IMR-90 (cell line): ENCODE data around the gene METTL23. TPM values are rescaled to one million over a fixed set of nuclear protein-coding genes. Genes with fewer than 3 reads are reported as not detected.
A peak's percentile ranks its signal among the peaks of the same experiment; 100 is the strongest.

Source experiments
- ATAC-seq: fragments of 200-7000 bp; cut with Tn5 transposase; 2 replicates; pipeline ENCODE4 v1.9.1; 2020; ENCODE audit warnings: low read depth, mild to moderate bottlenecking, moderate library complexity
- BruUV-seq: library from RNA; stranded (reverse); fragments of 400-500 nt; replicated peaks from 2 replicates; lab custom pipeline; 2021; lab: Mats Ljungman, UMichigan
- CTCF ChIA-PET: fragments of 300-600 bp; formaldehyde crosslinking; extraction: SDS; loops from one replicate; lab custom pipeline; 2021; ENCODE audit warnings: antibody characterized with exemption; lab: Yijun Ruan, JAX
- POLR2A ChIA-PET: fragments of 300-600 bp; sonication (Branson Sonifier 250); formaldehyde crosslinking; loops from one replicate; lab custom pipeline; 2022; ENCODE audit warnings: antibody characterized with exemption; ENCODE audit not compliant: unreplicated experiment; lab: Charles Lee
- DNase-seq: peaks from one replicate; pipeline ENCODE4 v3.0.0; 2013
- H2AFZ ChIP-seq: replicated peaks from 2 replicates; pipeline ENCODE3; 2013; ENCODE audit warnings: low read length, mild to moderate bottlenecking; ENCODE audit not compliant: poor library complexity
- H2AK5ac ChIP-seq: 2 replicates; pipeline ENCODE4 v1.6.1; 2013; ENCODE audit warnings: low read depth, low read length, inconsistent platforms
- H2AK9ac ChIP-seq: replicated peaks from 2 replicates; pipeline ENCODE3; 2013; ENCODE audit warnings: mild to moderate bottlenecking, low read depth, low read length, moderate library complexity; ENCODE audit not compliant: poor library complexity
- H2BK120ac ChIP-seq: 2 replicates; pipeline ENCODE4 v1.6.1; 2013; ENCODE audit warnings: low read depth, low read length, inconsistent platforms
- H2BK15ac ChIP-seq: 3 replicates; pipeline ENCODE4 v1.6.1; 2013; ENCODE audit warnings: low read depth, low read length, inconsistent platforms
- H2BK20ac ChIP-seq: 2 replicates; pipeline ENCODE4 v1.6.1; 2013; ENCODE audit warnings: low read depth, mild to moderate bottlenecking, inconsistent platforms, low read length, moderate library complexity
- H2BK5ac ChIP-seq: 2 replicates; pipeline ENCODE4 v1.6.1; 2013; ENCODE audit warnings: mild to moderate bottlenecking, low read depth, low read length, inconsistent platforms; ENCODE audit not compliant: poor library complexity, severe bottlenecking
- H3K14ac ChIP-seq: replicated peaks from 2 replicates; pipeline ENCODE4 v1.6.1; 2013; ENCODE audit warnings: low read depth, low read length, inconsistent platforms
- H3K18ac ChIP-seq: 2 replicates; pipeline ENCODE4 v1.6.1; 2013; ENCODE audit warnings: low read depth, low read length, control low read depth
- H3K23ac ChIP-seq: 2 replicates; pipeline ENCODE4 v1.6.1; 2013; ENCODE audit warnings: low read depth, low read length, inconsistent platforms
- H3K27ac ChIP-seq: 2 replicates; pipeline ENCODE4 v1.5.1; 2013; ENCODE audit warnings: mild to moderate bottlenecking, control low read depth, low read length; ENCODE audit not compliant: insufficient read depth
- H3K27me3 ChIP-seq: 2 replicates; pipeline ENCODE4 v1.6.1; 2013; ENCODE audit warnings: low read length; ENCODE audit not compliant: control insufficient read depth, insufficient read depth
- H3K36me3 ChIP-seq: 2 replicates; pipeline ENCODE4 v1.6.1; 2013; ENCODE audit warnings: low read length, mixed read lengths; ENCODE audit not compliant: control insufficient read depth, insufficient read depth
- H3K4ac ChIP-seq: 2 replicates; pipeline ENCODE4 v1.6.1; 2013; ENCODE audit warnings: low read depth, low read length, inconsistent platforms
- H3K4me1 ChIP-seq: 2 replicates; pipeline ENCODE4 v1.6.1; 2013; ENCODE audit warnings: low read length, mixed read lengths; ENCODE audit not compliant: control insufficient read depth, insufficient read depth
- H3K4me2 ChIP-seq: 2 replicates; pipeline ENCODE4 v1.6.1; 2013; ENCODE audit warnings: low read depth, mild to moderate bottlenecking, control low read depth, low read length, moderate library complexity
- H3K4me3 ChIP-seq: 2 replicates; pipeline ENCODE4 v1.5.1; 2013; ENCODE audit warnings: low read depth, mild to moderate bottlenecking, control low read depth, low read length, moderate library complexity; ENCODE audit not compliant: insufficient read depth
- H3K56ac ChIP-seq: 2 replicates; pipeline ENCODE4 v1.6.1; 2013; ENCODE audit warnings: low read length, inconsistent platforms; ENCODE audit not compliant: insufficient read depth; ENCODE audit errors: extremely low read depth
- H3K79me1 ChIP-seq, 2 experiments: 2 replicates each; pipeline ENCODE4 v1.6.1; 2013; ENCODE audit warnings: low read length in 2 of 2, inconsistent platforms in 1 of 2, low read depth in 1 of 2
- H3K9ac ChIP-seq: 2 replicates; pipeline ENCODE4 v1.6.1; 2013; ENCODE audit warnings: low read depth, low read length, control low read depth
- H3K9me1 ChIP-seq: 2 replicates; pipeline ENCODE4 v1.6.1; 2013; ENCODE audit warnings: low read length, inconsistent platforms; ENCODE audit not compliant: insufficient read depth
- H3K9me3 ChIP-seq: 2 replicates; pipeline ENCODE4 v1.6.1; 2013; ENCODE audit warnings: low read length; ENCODE audit not compliant: control insufficient read depth, insufficient read depth
- H4K20me1 ChIP-seq: 2 replicates; pipeline ENCODE4 v1.6.1; 2013; ENCODE audit warnings: low read length, inconsistent platforms; ENCODE audit not compliant: insufficient read depth
- H4K5ac ChIP-seq: 2 replicates; pipeline ENCODE4 v1.6.1; 2013; ENCODE audit warnings: mild to moderate bottlenecking, low read depth, low read length, control low read depth
- H4K8ac ChIP-seq, 2 experiments: 2 replicates each; pipeline ENCODE4 v1.6.1; 2013; ENCODE audit warnings: low read depth in 2 of 2, low read length in 2 of 2, control low read depth in 1 of 2, inconsistent platforms in 1 of 2
- H4K91ac ChIP-seq: 2 replicates; pipeline ENCODE4 v1.6.1; 2013; ENCODE audit warnings: low read depth, low read length, inconsistent platforms; ENCODE audit not compliant: insufficient read depth
- BHLHE40 ChIP-seq: fragments of 150-350 bp; IDR thresholded peaks from 2 replicates; pipeline ENCODE4 v1.6.1; 2016; ENCODE audit warnings: mild to moderate bottlenecking, low read depth, low read length
- POLR2A ChIP-seq: IDR thresholded peaks from 2 replicates; pipeline ENCODE4 v1.6.1; 2012; ENCODE audit warnings: mild to moderate bottlenecking, low read depth, low read length
- SMC3 ChIP-seq: fragments of 150-350 bp; IDR thresholded peaks from 2 replicates; pipeline ENCODE4 v1.6.1; 2016; ENCODE audit warnings: low read depth, mild to moderate bottlenecking, antibody characterized with exemption, low read length, moderate library complexity
- WGBS, 2 experiments: methylation state at CpG; one replicate each; pipeline versions ENCODE4 v1.1.5 to v1.1.7; 2013; ENCODE audit warnings: missing lambda C conversion rate in 2 of 2; ENCODE audit not compliant: insufficient read length in 1 of 2; ENCODE audit errors: extremely low coverage in 2 of 2; 5-methylcytosine and 5-hydroxymethylcytosine counted together
- dilution Hi-C: fragments of 300-500 bp; cut with HindIII; formaldehyde crosslinking; loops from one replicate; pipeline ENCODE4 v1.14.3; 2018; ENCODE audit warnings: low sequenced_read_pairs; ENCODE audit not compliant: unreplicated experiment
- in situ Hi-C: fragments of 300-500 bp; cut with MboI; formaldehyde crosslinking; loops from 3 replicates; pipeline ENCODE4 v1.14.3; 2019; ENCODE audit warnings: low sequenced_read_pairs, inconsistent platforms, mixed read lengths
- intact Hi-C: fragments of 100-400 bp; cut with micrococcal nuclease; formaldehyde crosslinking; loops from 2 replicates; pipeline ENCODE4 v1.10.0; 2022
- polyA plus RNA-seq, 3 experiments: library from polyadenylated mRNA; depleted of rRNA; stranded (reverse); fragments of >200 nt; gene quantifications; 2 replicates each; pipeline ENCODE4 v1.2.3, GENCODE V29; 2012; ENCODE audit warnings: low replicate concordance in 1 of 3
- total RNA-seq: library from RNA; depleted of rRNA; stranded (reverse); fragments of >200 nt; gene quantifications from 2 replicates; pipeline ENCODE4 v1.2.3, GENCODE V29; 2012
- TF ChIP-seq, protein P1 (sequence below): conservative IDR thresholded peaks from 2 replicates; pipeline ENCODE4 v1.5.1; 2012; ENCODE audit warnings: mild to moderate bottlenecking, low read depth, low read length, improper control_type of control experiment
- TF ChIP-seq, protein P2 (sequence below): fragments of 150-350 bp; IDR thresholded peaks from 2 replicates; pipeline ENCODE4 v1.6.1; 2017; ENCODE audit warnings: mild to moderate bottlenecking, antibody characterized with exemption, low read length, low read depth

The METTL23 gene
- total and polyA plus RNA-seq, 2 of the 4 experiments (the other 2 are of a cell fraction): 18.8 to 32.1 TPM

GRCh38 chr17:76707985-76708807 lies 18.4 kb upstream of the METTL23 start:
- Histone ChIP-seq H2AK9ac (peak overlapping the region; percentile 99), H3K27me3 (no peaks in the 10 kb centered on the region), H3K27ac (peak overlapping the region; percentile 71), H2AK5ac (peak overlapping the region; percentile 81), H3K4me3 (0 out of 2 replicates have a peak overlapping the region, but pooled peaks have one; percentile 58), H4K8ac (no peak overlapping the region; a peak in 1 of 4 replicates), H3K9ac (peak overlapping the region; percentile 69), H2BK120ac (0 out of 2 replicates have a peak overlapping the region, but pooled peaks have one; percentile 12), H3K9me1 (peaks cover 22% of the 10 kb centered on the region), H3K14ac (peak overlapping the region; percentile 61; the same call in 1 of the 2 replicates), H2BK20ac (no peak overlapping the region), H3K36me3 (peaks cover 9% of the 10 kb centered on the region), H3K4me1 (peaks cover 29% of the 10 kb centered on the region), H3K56ac (no peak overlapping the region), H3K79me1 (peaks cover 10 to 78% of the 10 kb centered on the region in 2 experiments; a peak in 3 of 4 replicates), H3K4ac (peak overlapping the region; percentile 83), H3K9me3 (no peaks in the 10 kb centered on the region), H4K5ac (no peak overlapping the region), H2BK5ac (peak overlapping the region; percentile 63), H4K20me1 (peaks cover 69% of the 10 kb centered on the region), H3K4me2 (peak overlapping the region; percentile 87), H4K91ac (0 out of 2 replicates have a peak overlapping the region, but pooled peaks have one; percentile 15), H2AFZ (no peak overlapping the region), H3K18ac (no peak overlapping the region), H2BK15ac (no peak overlapping the region), H3K23ac (peak overlapping the region; percentile 43; the same call in 1 of the 2 replicates)
- in situ Hi-C loops: no loop called here
- ATAC-seq (no peak), DNase-seq (no peak)
- CTCF ChIA-PET: no interaction called here
- dilution Hi-C loops: no loop called here
- TF ChIP-seq SMC3: no peak
- TF ChIP-seq, protein P1, sequence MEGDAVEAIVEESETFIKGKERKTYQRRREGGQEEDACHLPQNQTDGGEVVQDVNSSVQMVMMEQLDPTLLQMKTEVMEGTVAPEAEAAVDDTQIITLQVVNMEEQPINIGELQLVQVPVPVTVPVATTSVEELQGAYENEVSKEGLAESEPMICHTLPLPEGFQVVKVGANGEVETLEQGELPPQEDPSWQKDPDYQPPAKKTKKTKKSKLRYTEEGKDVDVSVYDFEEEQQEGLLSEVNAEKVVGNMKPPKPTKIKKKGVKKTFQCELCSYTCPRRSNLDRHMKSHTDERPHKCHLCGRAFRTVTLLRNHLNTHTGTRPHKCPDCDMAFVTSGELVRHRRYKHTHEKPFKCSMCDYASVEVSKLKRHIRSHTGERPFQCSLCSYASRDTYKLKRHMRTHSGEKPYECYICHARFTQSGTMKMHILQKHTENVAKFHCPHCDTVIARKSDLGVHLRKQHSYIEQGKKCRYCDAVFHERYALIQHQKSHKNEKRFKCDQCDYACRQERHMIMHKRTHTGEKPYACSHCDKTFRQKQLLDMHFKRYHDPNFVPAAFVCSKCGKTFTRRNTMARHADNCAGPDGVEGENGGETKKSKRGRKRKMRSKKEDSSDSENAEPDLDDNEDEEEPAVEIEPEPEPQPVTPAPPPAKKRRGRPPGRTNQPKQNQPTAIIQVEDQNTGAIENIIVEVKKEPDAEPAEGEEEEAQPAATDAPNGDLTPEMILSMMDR: peak; percentile 37
- no peak for TF ChIP-seq POLR2A
- TF ChIP-seq, protein P2, sequence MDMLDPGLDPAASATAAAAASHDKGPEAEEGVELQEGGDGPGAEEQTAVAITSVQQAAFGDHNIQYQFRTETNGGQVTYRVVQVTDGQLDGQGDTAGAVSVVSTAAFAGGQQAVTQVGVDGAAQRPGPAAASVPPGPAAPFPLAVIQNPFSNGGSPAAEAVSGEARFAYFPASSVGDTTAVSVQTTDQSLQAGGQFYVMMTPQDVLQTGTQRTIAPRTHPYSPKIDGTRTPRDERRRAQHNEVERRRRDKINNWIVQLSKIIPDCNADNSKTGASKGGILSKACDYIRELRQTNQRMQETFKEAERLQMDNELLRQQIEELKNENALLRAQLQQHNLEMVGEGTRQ: no peak
- TF ChIP-seq BHLHE40: no peak
- 65% methylated on average over 2 of the region's 14 CpGs; no CpG with 5 or more reads in 1 of the 2 experiments for WGBS, 2 experiments
- intact Hi-C loops: no loop called here
- POLR2A ChIA-PET: no interaction called here
- no TSS peak for BruUV-seq
